Right kidney (tissue), 1 donor: ENCODE data around the gene SRRM4.
"Not testable (repeated sequence)": the region's sequence is repeated elsewhere in the genome, so short reads cannot be mapped to it uniquely, and the experiment has no call there.

Experiments
- DNase-seq: peaks from one replicate; pipeline ENCODE4 v3.0.0-alpha.2; 2016

The SRRM4 gene

GRCh38 chr12:119008691-119009221 lies 27.4 kb downstream of the SRRM4 start:
- DNase-seq: no peak

- no peak for DNase-seq
Measured at GRCh38 chr12:119011231-119011630, 29.9 kb downstream of the SRRM4 start.

- DNase-seq: no peak
Measured at GRCh38 chr12:119012179-119012578, 30.8 kb downstream of the SRRM4 start.

- no peak for DNase-seq
Measured at GRCh38 chr12:119013023-119013422, 31.7 kb downstream of the SRRM4 start.

GRCh38 chr12:119014368-119014767 lies 33.0 kb downstream of the SRRM4 start:
- no peak for DNase-seq

- DNase-seq: no peak
Measured at GRCh38 chr12:119016715-119017114, 35.4 kb downstream of the SRRM4 start.

GRCh38 chr12:119019166-119019565 lies 37.8 kb downstream of the SRRM4 start:
- no peak for DNase-seq

- no peak for DNase-seq
Measured at GRCh38 chr12:119020406-119021360, 39.3 kb downstream of the SRRM4 start.

- no peak for DNase-seq
Measured at GRCh38 chr12:119024356-119024755, 43.0 kb downstream of the SRRM4 start.

- no peak for DNase-seq
Measured at GRCh38 chr12:119025786-119026185, 44.4 kb downstream of the SRRM4 start.

- DNase-seq: not testable (repeated sequence)
Measured at GRCh38 chr12:119033332-119033731, 52.0 kb downstream of the SRRM4 start.

- DNase-seq: peak; percentile 3
Measured at GRCh38 chr12:119036878-119037825, 55.8 kb downstream of the SRRM4 start.

GRCh38 chr12:119044094-119044493 lies 62.8 kb downstream of the SRRM4 start:
- DNase-seq: no peak

GRCh38 chr12:119047641-119048040 lies 66.3 kb downstream of the SRRM4 start:
- no peak for DNase-seq

GRCh38 chr12:119050663-119051062 lies 69.3 kb downstream of the SRRM4 start:
- no peak for DNase-seq

GRCh38 chr12:119051474-119051873 lies 70.1 kb downstream of the SRRM4 start:
- DNase-seq: no peak

- DNase-seq: no peak
Measured at GRCh38 chr12:119052001-119052400, 70.7 kb downstream of the SRRM4 start.

- DNase-seq: no peak
Measured at GRCh38 chr12:119055977-119056376, 74.6 kb downstream of the SRRM4 start.

GRCh38 chr12:119060847-119061796 lies 79.8 kb downstream of the SRRM4 start:
- peak; percentile 13 for DNase-seq

- no peak for DNase-seq
Measured at GRCh38 chr12:119068129-119068856, 87.0 kb downstream of the SRRM4 start.

- no peak for DNase-seq
Measured at GRCh38 chr12:119069147-119069642, 87.9 kb downstream of the SRRM4 start.
